DMS53 treated with DMSO at 0.1 percent for 48 hours (cell line): ENCODE results near the gene SLC6A20.

Experiments
- DNase-seq: peaks from one replicate; lab custom pipeline; 2025; ENCODE audit not compliant: unreplicated experiment; lab: John Stamatoyannopoulos, UW

The SLC6A20 gene, protein sequence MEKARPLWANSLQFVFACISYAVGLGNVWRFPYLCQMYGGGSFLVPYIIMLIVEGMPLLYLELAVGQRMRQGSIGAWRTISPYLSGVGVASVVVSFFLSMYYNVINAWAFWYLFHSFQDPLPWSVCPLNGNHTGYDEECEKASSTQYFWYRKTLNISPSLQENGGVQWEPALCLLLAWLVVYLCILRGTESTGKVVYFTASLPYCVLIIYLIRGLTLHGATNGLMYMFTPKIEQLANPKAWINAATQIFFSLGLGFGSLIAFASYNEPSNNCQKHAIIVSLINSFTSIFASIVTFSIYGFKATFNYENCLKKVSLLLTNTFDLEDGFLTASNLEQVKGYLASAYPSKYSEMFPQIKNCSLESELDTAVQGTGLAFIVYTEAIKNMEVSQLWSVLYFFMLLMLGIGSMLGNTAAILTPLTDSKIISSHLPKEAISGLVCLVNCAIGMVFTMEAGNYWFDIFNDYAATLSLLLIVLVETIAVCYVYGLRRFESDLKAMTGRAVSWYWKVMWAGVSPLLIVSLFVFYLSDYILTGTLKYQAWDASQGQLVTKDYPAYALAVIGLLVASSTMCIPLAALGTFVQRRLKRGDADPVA

GRCh38 chr3:45795882-45796765 is at the start of gene SLC6A20:
TSS of gene SLC6A20 (minus strand) at chr3:45796536. CDS start at chr3:45796419, 117 bp downstream.
- no peak for DNase-seq

GRCh38 chr3:45844616-45845015 is 48.3 kb upstream of the SLC6A20 start:
- no peak for DNase-seq

DNA sequence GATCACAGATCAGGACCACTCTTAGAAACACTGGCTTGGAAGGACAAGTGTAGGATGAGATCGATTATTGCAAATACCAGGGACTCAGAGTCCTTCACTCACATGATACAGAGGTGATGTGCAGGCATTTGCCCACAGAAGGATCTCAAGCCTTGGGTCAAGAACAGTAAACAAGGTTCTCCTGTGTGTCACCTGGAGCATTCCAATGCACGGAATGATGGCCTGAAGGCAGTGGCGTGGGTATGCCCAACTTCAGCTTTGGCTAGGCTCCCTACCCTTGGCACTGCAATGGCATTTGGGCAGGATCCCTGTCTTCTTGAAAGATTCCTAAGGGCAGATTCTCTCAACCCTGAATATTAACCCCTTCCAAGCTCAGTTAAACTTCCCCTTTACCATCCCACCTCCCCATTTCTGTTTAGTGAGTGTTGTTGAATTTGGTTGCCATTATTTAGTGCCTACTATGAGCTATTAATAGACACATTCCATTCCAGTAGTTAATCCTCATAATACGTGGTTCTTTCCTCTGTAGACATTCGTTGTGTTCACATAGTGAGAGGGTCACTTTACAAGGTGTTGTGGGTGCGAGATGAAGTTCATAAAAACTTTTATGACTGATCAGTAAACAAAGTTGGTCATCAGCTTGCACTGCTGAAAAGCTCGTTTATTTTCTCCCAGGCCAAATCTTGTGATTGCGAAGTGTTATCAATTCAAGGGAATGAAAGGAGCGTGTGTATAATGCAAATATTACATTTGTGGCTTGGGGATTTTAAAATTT is 46.7 kb upstream of the SLC6A20 start:
- DNase-seq, result no peak

DNA sequence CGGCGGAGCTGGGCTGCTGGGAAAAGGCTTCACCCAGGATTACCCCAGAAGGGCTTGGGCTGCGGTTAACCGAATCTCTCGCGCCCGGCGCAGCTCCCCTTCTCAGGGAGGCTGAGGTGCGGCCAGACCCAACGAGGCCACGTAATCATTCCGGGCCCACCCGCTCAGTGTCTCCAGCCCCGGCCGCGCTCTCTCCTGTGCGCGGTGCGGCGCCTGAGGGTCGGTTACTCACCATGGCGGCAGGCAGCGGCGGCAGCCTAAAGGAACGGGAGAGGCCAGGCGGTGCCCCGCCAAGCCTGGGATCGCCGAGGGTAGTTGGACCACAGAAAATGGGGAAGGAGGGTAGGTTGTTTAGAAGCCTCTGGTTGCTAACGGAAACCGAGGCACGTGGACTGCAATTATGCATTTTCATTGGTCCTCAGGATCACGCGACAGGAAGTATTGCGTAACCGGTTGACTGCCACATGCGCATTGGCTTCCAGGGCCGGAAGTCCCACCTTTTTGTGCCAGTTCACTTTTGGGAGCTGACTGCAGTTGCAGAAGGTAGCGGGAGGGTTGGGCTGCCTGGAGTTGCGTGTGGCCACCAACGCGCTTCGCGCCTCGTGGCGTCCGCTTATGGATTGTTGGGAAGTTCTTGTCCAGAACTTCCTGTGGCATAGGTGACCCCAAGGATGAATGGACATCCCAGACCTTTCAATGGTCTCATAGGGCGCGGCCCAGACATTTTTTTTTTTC is 45.6 kb upstream of the SLC6A20 start, which contains the start of gene LZTFL1:
Gene LZTFL1, minus strand, starts transcription at position 363 of the 735 bp plus-strand sequence. Its CDS starts 128 bp downstream, at position 235.
- DNase-seq, result peak; percentile 63

- no peak for DNase-seq
These were observed 45.1 kb upstream of the SLC6A20 start for GRCh38 chr3:45841420-45841756.

DNA sequence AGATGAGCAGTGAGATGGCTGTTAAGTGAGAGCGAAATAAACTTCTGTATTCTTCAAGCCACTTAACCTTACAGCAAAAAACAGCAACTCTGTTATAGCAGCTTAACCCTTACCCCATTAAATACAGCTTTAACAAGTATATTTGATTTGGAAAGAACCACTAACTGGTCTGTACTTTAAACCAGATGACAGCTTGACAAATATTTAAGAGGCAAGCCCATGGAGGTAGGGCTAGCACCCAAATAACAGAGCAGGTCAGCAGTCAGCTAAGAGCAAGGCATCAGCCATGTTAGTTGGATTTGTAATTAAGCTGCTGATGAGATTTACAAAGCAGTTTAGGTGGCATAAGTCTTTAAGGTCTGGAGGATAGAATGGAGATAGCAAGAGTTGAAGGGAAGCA is 42.1 kb upstream of the SLC6A20 start:
- DNase-seq, result no peak

- peak; percentile 1 for DNase-seq
These were observed 36.4 kb upstream of the SLC6A20 start for GRCh38 chr3:45832699-45833098.

DNA sequence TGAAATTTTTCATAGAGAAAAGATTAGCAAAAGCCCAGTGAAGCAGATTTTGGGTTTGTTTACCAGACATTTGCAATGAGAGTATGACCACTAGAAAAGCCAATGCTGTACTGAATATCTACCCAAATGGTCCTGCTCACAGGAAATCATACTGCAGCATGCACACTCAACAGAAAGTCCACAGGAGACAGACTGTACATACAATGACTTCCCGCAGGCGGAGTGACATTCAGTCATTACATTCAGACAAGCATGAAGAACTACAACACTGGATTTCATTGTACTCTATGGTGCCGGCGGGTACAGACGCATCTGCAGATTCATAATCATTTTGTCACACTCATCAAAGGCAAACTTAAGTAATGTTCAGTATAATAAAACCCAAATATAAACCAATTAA is 33.8 kb upstream of the SLC6A20 start:
- DNase-seq, result no peak

DNA sequence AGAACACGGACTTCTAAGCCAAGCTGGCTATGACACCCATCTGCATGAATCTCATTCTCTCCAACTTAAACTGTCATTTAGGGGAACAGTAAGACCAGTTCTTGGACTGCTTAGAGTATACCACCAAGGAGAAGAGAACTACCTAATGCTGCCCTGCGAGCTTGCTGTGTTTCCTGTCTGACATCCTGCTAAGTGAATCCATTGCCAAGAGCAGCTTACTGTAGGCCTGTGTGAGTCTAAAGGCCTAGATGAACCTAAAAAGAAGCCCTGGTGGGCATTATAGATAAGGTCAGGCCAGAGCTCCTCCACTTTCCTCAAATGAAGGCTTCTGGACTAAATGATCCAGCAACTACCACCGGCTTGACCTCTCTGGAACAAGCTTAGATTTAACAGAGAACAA is 30.6 kb upstream of the SLC6A20 start:
- DNase-seq, result no peak

DNA sequence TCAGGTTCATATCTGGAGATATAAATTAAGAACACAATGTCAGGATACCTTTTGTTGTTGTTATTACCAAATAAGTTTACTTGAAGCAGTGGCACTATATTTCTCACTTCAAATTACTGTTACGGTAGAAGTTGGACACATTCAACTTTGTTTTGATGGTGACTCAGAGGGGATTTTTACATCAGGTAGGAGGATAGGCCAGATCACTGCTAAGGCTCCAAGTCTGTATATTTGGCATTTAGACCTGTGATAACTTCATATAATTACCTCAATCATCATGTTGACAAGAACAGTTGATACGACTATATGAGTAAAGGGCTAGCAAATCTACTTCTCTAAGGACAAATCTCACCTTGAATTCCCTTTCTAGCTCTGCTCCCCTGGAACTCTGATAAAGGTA is 30.0 kb upstream of the SLC6A20 start:
- DNase-seq, result no peak

GRCh38 chr3:45821127-45821526 is 24.8 kb upstream of the SLC6A20 start:
- DNase-seq, result no peak

DNA sequence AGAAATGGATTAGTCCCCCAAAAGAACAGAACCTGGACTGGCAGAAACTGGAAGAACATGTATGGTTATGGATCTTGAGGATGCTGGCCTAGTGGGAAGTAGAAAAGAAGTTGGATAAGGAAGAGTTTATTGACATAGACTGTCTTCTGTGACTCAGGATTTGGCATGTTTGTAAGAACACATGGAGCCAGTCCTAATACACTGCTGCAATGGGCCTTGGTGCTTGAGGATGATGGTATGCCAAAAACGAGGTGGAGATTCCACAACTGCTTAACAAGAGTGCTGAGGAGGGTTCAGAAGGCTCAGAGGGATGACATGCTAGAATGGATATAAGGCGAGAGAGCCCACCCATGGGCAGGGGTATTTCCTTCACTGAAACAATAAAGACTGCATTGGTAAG is 23.2 kb upstream of the SLC6A20 start:
- DNase-seq, result no peak

- peak; percentile 62 for DNase-seq
These were observed 21.6 kb upstream of the SLC6A20 start for GRCh38 chr3:45817831-45818522.

GRCh38 chr3:45816544-45816943 is 20.2 kb upstream of the SLC6A20 start:
- DNase-seq, result no peak

GRCh38 chr3:45814322-45814721 is 18.0 kb upstream of the SLC6A20 start:
- DNase-seq, result no peak

DNA sequence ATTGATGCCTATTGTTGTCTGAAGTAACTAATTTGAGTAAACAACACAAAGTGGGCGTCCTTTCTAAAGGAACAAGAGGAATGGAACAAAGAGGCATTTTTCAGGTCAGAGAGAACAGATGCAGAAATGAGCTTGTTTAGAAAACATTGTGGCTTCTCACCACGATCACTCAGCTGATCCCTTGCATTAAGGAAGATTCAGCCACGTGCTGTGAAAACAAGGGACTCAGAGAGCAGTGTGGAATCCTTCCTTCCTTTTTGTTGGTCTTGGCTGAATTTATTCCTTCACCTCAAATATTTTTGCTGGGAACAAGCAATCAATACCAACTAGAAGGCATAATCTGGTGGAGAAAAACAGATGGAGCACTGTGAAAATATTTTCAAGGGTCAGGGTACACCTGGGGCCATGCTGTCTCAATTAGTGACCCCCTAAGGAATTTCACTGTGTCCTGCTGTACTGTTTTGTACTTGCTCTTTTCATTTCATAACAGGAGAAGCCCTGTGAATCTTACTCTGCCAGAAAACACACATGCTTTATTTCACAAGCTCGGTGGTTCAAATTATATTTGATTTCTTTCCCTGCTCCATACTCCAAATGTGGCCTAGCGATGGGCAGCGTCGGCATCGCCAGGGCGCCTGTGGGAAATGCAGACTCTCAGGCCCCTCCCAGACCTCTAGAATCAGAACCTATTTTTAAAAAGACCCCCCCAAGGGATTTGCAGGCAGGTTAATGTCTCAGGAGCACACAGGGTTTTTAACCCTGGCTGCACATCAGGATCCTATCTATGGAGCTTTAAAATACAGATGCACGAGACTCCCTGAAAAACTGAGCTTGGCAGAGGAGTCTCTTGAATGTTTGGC is 11.6 kb upstream of the SLC6A20 start:
- peak; percentile 9 for DNase-seq

GRCh38 chr3:45807133-45807532 is 10.8 kb upstream of the SLC6A20 start:
- DNase-seq, result no peak

GRCh38 chr3:45806072-45806471 is 9.7 kb upstream of the SLC6A20 start:
- DNase-seq, result no peak
